GM19455 (cell line): ENCODE measurements around the gene PMM2.
A peak's percentile ranks its signal among the peaks of the same experiment; 100 is the strongest.
"Not testable (repeated sequence)": the region's sequence is repeated elsewhere in the genome, so short reads cannot be mapped to it uniquely, and the experiment has no call there.

Source experiments
- ATAC-seq: cut with Tn5 transposase; IDR thresholded peaks from one replicate; pipeline ENCODE4 v1.9.1; 2021; ENCODE audit not compliant: unreplicated experiment

PMM2 gene

GRCh38 chr16:8797364-8798173 is at the start of gene PMM2, which contains the start of gene TMEM186:
PMM2 (plus strand) TSS chr16:8797839; CDS start chr16:8797883, 44 bp downstream.
TMEM186 (minus strand) TSS chr16:8797639; CDS start chr16:8797614, 25 bp downstream.
- ATAC-seq: peak; percentile 88

- not testable (repeated sequence) for ATAC-seq
These were observed 48.7 kb upstream of the PMM2 start for GRCh38 chr16:8748944-8749343.

- no peak for ATAC-seq
These were observed 45.9 kb upstream of the PMM2 start for GRCh38 chr16:8751481-8752311.

GRCh38 chr16:8752706-8753105 is 44.9 kb upstream of the PMM2 start:
- no peak for ATAC-seq

- ATAC-seq: no peak
These were observed 44.1 kb upstream of the PMM2 start for GRCh38 chr16:8753416-8754054.

- ATAC-seq: no peak
These were observed 40.9 kb upstream of the PMM2 start for GRCh38 chr16:8756755-8757154.

GRCh38 chr16:8758022-8758421 is 39.6 kb upstream of the PMM2 start:
- no peak for ATAC-seq

- ATAC-seq: no peak
These were observed 37.6 kb upstream of the PMM2 start for GRCh38 chr16:8760021-8760420.

GRCh38 chr16:8761078-8761477 is 36.6 kb upstream of the PMM2 start:
- ATAC-seq: no peak

- no peak for ATAC-seq
These were observed 35.4 kb upstream of the PMM2 start for GRCh38 chr16:8762254-8762653.

GRCh38 chr16:8763083-8763482 is 34.6 kb upstream of the PMM2 start:
- no peak for ATAC-seq

GRCh38 chr16:8763899-8764298 is 33.7 kb upstream of the PMM2 start:
- no peak for ATAC-seq

GRCh38 chr16:8764525-8765250 is 33.0 kb upstream of the PMM2 start:
- no peak for ATAC-seq

GRCh38 chr16:8767176-8767575 is 30.5 kb upstream of the PMM2 start:
- no peak for ATAC-seq

- no peak for ATAC-seq
These were observed 29.4 kb upstream of the PMM2 start for GRCh38 chr16:8768283-8768682.

GRCh38 chr16:8768692-8769091 is 28.9 kb upstream of the PMM2 start:
- ATAC-seq: no peak

GRCh38 chr16:8773537-8773936 is 24.1 kb upstream of the PMM2 start:
- ATAC-seq: no peak

- no peak for ATAC-seq
These were observed 23.4 kb upstream of the PMM2 start for GRCh38 chr16:8774208-8774607.

GRCh38 chr16:8775359-8775758 is 22.3 kb upstream of the PMM2 start:
- ATAC-seq: no peak

GRCh38 chr16:8776129-8776584 is 21.5 kb upstream of the PMM2 start:
- ATAC-seq: no peak

- ATAC-seq: no peak
These were observed 20.4 kb upstream of the PMM2 start for GRCh38 chr16:8777217-8777616.
